Measurements from ENCODE around the gene GET3. TPM values are rescaled to one million over a fixed set of nuclear protein-coding genes. Genes with fewer than 3 reads are reported as not detected.

Gene GET3
- polyA plus RNA-seq, 1 of the 3 experiments (the other 2 are of a cell fraction): 264 TPM

DNA sequence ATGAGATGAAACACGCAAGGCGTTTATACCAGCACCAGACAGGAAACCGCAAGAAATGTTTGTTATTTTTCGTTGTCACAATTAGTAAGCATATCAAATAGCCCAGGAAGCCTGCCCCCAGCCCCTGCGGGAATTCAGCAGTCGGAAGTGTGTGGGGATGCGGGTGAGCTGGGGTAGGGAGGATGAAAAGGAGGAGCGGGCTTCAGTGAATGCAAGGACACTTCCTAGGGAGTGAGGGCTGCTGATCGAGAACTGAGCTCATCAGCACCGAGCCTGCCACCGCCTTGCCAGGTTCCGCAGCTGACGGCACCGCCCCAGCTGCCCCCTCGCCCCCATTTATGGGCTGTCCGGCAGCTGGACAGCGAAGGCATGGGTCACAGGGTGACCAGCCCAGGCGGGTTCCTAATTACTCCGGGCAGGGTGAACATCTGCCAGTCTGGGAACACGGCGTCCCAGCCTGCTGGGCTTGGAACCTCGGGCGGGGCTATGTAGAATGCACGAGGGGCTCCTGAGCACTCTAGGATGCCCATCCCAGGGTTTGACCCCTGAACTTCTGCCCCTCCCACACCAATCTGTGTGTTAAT, 12.7 kb downstream of the GET3 start:
- peak overlapping the region; percentile 45; the same call in 1 of the 2 replicates for H3K4me2 ChIP-seq
- H3K4me1 ChIP-seq (ENCODE audit: control insufficient read depth in 1 of 2, insufficient read depth in 2 of 2, low read depth in 1 of 2, low read length in 1 of 2): peaks cover 0 to 8% of the 10 kb centered on the region in 2 experiments
- WGBS (ENCODE audit: low lambda C conversion rate): 19% methylated on average over 11 of the region's 24 CpGs
- H3K9me2 ChIP-seq: no peaks in the 10 kb centered on the region
- H4K20me1 ChIP-seq (ENCODE audit: insufficient read depth): no peaks in the 10 kb centered on the region
- peak; percentile 54 for DNase-seq
- CTCF ChIA-PET: interaction anchor here (0.6 to 23.9 kb wide), 5 partner anchors 11 to 1310 kb away, joined by 3 to 273 read pairs (median 3); no protein-coding TSS in a partner anchor
- H3K4me3 ChIP-seq (ENCODE audit: low read depth in 2 of 2, low read length in 1 of 2): no peak overlapping the region; a peak in 1 of 4 replicates
- no peaks in the 10 kb centered on the region for H3F3A ChIP-seq (replicated peaks; ENCODE audit: insufficient read depth)
- H2AFZ ChIP-seq (ENCODE audit: low read depth): 0 out of 2 replicates have a peak overlapping the region, but pooled peaks have one; percentile 38
- H3K27me3 ChIP-seq (ENCODE audit: insufficient read depth): peaks cover 40% of the 10 kb centered on the region
- H3K9me3 ChIP-seq: no peaks in the 10 kb centered on the region
- no peak overlapping the region for H3K9ac ChIP-seq
- peaks cover 0 to 15% of the 10 kb centered on the region in 2 experiments for H3K36me3 ChIP-seq (replicated peaks in 1 of 2; ENCODE audit: control insufficient read depth in 1 of 2, insufficient read depth in 2 of 2, low read length in 1 of 2)
- H3K79me2 ChIP-seq (ENCODE audit: insufficient read depth): no peaks in the 10 kb centered on the region
- POLR2A ChIA-PET: interaction anchor here (0.6 to 1.6 kb wide), 3 partner anchors 13 to 43 kb away, joined by 3 to 5 read pairs (median 3); partner anchors contain the start of gene GET3
- H3K27ac ChIP-seq (ENCODE audit: low read depth in 2 of 2, low read length in 1 of 2): no peak overlapping the region
- TF ChIP-seq ELF1 (IDR thresholded peaks at IDR 0.05): no peak

GRCh38 chr19:12750851-12751250, 13.6 kb downstream of the GET3 start:
- H3K4me2 ChIP-seq: no peak overlapping the region
- POLR2A ChIA-PET: interaction anchor here (0.6 to 1.6 kb wide), 2 partner anchors 22 to 1308 kb away, joined by 5 to 6 read pairs; no protein-coding TSS in a partner anchor
- WGBS (ENCODE audit: low lambda C conversion rate): 58% methylated on average over 9 of the region's 9 CpGs

More at GRCh38 chr19:12750851-12751250, 13.6 kb downstream of the GET3 start:
- Histone ChIP-seq H3K27ac (ENCODE audit: low read depth in 2 of 2, low read length in 1 of 2) (no peak overlapping the region), H3K4me3 (ENCODE audit: low read depth in 2 of 2, low read length in 1 of 2) (no peak overlapping the region), H3K79me2 (ENCODE audit: insufficient read depth) (no peaks in the 10 kb centered on the region), H4K20me1 (ENCODE audit: insufficient read depth) (no peaks in the 10 kb centered on the region), H3K9me2 (no peaks in the 10 kb centered on the region), H3K36me3 (replicated peaks in 1 of 2; ENCODE audit: control insufficient read depth in 1 of 2, insufficient read depth in 2 of 2, low read length in 1 of 2) (peaks cover 0 to 9% of the 10 kb centered on the region in 2 experiments), H3F3A (replicated peaks; ENCODE audit: insufficient read depth) (no peaks in the 10 kb centered on the region), H2AFZ (ENCODE audit: low read depth) (no peak overlapping the region), H3K9me3 (no peaks in the 10 kb centered on the region), H3K9ac (no peak overlapping the region), H3K4me1 (ENCODE audit: control insufficient read depth in 1 of 2, insufficient read depth in 2 of 2, low read depth in 1 of 2, low read length in 1 of 2) (peaks cover 0 to 8% of the 10 kb centered on the region in 2 experiments), H3K27me3 (ENCODE audit: insufficient read depth) (peaks cover 40% of the 10 kb centered on the region)
- no peak for TF ChIP-seq FOXM1 (IDR thresholded peaks at IDR 0.05; ENCODE audit: low read depth)
- no peak for TF ChIP-seq SIN3A (IDR thresholded peaks at IDR 0.05; ENCODE audit: borderline replicate concordance, low read depth, low read length)
- TF ChIP-seq ELF1 (IDR thresholded peaks at IDR 0.05): no peak
- TF ChIP-seq, protein P1, sequence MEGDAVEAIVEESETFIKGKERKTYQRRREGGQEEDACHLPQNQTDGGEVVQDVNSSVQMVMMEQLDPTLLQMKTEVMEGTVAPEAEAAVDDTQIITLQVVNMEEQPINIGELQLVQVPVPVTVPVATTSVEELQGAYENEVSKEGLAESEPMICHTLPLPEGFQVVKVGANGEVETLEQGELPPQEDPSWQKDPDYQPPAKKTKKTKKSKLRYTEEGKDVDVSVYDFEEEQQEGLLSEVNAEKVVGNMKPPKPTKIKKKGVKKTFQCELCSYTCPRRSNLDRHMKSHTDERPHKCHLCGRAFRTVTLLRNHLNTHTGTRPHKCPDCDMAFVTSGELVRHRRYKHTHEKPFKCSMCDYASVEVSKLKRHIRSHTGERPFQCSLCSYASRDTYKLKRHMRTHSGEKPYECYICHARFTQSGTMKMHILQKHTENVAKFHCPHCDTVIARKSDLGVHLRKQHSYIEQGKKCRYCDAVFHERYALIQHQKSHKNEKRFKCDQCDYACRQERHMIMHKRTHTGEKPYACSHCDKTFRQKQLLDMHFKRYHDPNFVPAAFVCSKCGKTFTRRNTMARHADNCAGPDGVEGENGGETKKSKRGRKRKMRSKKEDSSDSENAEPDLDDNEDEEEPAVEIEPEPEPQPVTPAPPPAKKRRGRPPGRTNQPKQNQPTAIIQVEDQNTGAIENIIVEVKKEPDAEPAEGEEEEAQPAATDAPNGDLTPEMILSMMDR (IDR thresholded peaks at IDR 0.05): no peak
- no peak for TF ChIP-seq TCF12 (IDR thresholded peaks at IDR 0.05)
- no peak for TF ChIP-seq MEF2A (IDR thresholded peaks at IDR 0.05; ENCODE audit: borderline replicate concordance, low read depth)
- no peak for TF ChIP-seq GATA2 (CRISPR knock-in tag; IDR thresholded peaks at IDR 0.05)
- no peak for TF ChIP-seq TEAD4 (IDR thresholded peaks at IDR 0.05; ENCODE audit: borderline replicate concordance, insufficient read depth)
- no peak for TF ChIP-seq RCOR1 (IDR thresholded peaks at IDR 0.05; ENCODE audit: low read length)
- no peak for TF ChIP-seq FOXJ3 (CRISPR knock-in tag; IDR thresholded peaks at IDR 0.05)
- no peak for TF ChIP-seq POLR2AphosphoS5 (IDR thresholded peaks at IDR 0.05; ENCODE audit: low read depth, low read length)
- no peak for TF ChIP-seq YY1 (IDR thresholded peaks at IDR 0.05; ENCODE audit: low read depth)
- TF ChIP-seq RAD21 (IDR thresholded peaks at IDR 0.05; ENCODE audit: low read length): no peak
- TF ChIP-seq, protein P2, sequence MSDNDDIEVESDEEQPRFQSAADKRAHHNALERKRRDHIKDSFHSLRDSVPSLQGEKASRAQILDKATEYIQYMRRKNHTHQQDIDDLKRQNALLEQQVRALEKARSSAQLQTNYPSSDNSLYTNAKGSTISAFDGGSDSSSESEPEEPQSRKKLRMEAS (IDR thresholded peaks at IDR 0.05; ENCODE audit: low read depth): no peak
- CTCF ChIA-PET: interaction anchor here (1.3 to 23.9 kb wide), 3 partner anchors 10 to 95 kb away, joined by 4 to 273 read pairs (median 9); no protein-coding TSS in a partner anchor
- peak; percentile 28 for DNase-seq
